GM19023 (cell line): ENCODE measurements around the gene CAPN13.
"Not testable (repeated sequence)": the region's sequence is repeated elsewhere in the genome, so short reads cannot be mapped to it uniquely, and the experiment has no call there.

Experiments
- ATAC-seq: cut with Tn5 transposase; IDR thresholded peaks from one replicate; pipeline ENCODE4 v1.9.1; 2021; ENCODE audit warnings: mild to moderate bottlenecking, moderate library complexity; ENCODE audit not compliant: unreplicated experiment

The CAPN13 gene

DNA sequence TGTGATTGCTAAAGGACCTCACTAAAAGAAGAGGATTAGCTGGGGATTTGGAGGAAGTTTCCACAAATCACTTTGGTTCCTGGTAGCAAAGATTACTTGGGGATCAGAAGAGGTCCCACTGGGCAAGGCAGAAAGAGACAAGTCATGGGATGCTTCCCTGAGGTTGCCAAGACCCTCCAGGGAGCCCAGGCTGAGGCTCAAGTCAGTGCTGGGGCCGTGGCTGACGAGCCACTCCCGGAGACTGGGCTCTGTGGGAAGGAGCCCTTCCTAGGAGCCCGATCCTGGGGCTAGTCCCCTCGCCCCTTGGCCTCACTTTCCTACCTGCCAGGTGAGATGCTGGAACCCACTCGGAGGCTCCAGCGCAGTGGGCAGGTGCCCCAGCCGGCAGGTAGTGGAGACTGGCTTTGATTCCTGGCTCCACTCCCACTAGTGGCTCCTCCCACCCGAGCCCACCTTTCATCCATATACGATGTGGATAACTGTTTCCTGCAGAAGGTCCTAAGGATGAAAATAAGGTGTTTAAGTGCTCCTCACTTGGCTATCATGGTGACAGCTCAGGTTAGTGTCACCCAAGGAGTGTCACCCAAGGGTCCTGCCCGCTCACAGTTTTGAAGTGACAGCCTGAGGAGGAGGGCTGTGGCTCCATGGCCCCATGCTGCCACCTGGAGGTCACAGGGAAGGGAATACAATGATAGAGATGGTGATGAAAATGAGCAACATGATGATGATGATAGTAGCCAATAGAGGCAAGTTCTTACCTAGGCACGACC, 100.5 kb downstream of the CAPN13 start:
- no peak for ATAC-seq

DNA sequence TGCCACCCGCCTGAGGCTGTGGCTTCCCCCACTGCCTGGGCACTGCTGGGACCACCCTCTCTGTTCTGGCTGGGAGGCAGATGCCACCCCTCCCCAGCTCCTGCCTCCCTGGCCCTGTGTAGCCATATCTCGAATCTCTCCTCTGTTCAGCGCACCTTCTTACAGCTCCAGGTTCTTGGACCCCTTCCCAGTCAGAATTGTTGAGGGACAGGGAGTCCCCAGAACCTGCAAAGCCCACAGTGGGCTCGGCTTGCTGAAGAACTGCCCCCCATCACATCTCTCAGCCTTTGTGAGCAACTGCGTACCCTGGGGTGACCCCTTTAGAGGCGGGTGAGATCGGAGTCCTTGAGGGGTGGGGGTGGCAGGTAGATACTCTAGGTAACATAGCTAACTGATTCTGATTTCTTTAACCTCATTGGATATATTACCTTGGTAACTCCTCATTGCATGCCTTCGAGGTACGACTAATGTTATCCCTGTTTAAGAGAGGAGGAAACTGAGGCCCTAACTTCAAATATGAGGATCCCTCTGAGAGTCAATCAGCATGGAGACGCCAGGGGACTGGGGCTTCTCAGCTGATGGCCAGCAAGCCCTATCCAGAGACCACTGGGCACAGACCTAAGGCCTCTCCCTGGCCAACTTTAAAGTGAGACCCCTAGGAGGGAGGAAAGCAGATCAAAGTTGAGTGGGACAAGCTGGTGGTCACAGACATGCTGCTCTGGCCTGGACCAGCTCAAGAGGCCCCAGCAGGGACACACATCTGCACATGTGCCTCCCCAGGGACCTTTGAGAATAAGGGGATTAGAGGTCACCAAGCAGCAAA, 101.3 kb downstream of the CAPN13 start:
- ATAC-seq, result no peak

GRCh38 chr2:30705056-30705455, 102.2 kb downstream of the CAPN13 start:
- ATAC-seq, result no peak

GRCh38 chr2:30704309-30705020, 102.8 kb downstream of the CAPN13 start:
- no peak for ATAC-seq

DNA sequence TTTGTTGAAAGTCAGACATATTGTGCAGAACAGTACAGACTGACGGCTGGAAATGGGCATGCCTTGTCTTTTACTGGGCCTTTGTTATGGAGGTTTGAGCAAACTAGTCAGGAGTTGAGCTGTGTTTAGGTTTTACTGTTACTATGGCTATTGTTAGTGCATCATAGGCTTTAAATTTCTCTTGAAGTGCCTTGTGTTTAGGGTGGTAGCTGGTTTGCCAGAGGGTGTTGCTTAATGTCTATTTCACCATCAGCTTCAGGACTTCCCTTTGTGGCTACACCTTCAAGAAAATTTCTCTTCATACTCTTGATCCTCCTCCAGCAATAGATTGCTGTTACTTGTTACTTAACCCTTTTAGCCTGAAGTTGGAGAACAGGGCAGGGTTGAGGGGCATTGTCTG, 104.6 kb downstream of the CAPN13 start:
- ATAC-seq, result no peak

- no peak for ATAC-seq
Measured at GRCh38 chr2:30701782-30702181, 105.5 kb downstream of the CAPN13 start.

- ATAC-seq, result not testable (repeated sequence)
Measured at GRCh38 chr2:30697242-30698103, 109.8 kb downstream of the CAPN13 start.

GRCh38 chr2:30695749-30696148, 111.5 kb downstream of the CAPN13 start:
- no peak for ATAC-seq

DNA sequence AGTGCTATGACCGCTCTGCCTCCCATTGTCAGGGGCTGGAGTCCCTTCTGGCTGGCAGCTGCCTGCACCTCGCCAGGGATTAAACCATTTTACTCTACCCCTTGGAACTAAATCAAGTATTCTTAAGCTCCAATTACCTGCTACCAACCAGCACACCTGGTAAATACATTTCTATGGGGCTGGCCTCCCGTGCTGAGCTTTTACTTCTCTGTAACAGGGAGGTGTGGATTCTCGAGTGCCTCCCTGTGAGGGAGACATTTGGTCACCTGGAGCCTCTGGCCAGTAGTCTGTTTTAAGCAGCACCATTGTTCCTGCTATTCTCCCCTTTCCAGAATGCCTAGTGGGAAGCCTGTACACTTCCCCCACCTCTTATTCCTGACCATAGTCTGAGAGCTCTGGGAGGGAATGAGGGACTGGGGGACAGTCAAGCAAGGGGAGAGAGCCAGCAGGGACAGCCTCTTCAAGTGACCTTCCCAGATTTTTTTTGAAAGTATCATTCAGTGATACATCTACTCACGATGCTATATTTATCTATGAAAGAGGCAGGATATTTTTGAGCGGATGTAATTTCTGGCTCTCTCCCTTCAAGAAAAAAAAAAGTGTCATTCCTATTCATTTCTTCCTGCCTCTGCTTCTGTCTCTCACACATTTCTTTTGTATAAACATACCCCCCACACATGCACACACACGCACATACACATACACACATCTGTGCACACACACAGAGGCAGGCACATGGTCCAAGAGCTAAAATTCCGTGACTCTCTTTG, 112.8 kb downstream of the CAPN13 start:
- ATAC-seq, result no peak

GRCh38 chr2:30693821-30694281, 113.4 kb downstream of the CAPN13 start:
- no peak for ATAC-seq

GRCh38 chr2:30692829-30693275, 114.4 kb downstream of the CAPN13 start:
- ATAC-seq, result no peak

DNA sequence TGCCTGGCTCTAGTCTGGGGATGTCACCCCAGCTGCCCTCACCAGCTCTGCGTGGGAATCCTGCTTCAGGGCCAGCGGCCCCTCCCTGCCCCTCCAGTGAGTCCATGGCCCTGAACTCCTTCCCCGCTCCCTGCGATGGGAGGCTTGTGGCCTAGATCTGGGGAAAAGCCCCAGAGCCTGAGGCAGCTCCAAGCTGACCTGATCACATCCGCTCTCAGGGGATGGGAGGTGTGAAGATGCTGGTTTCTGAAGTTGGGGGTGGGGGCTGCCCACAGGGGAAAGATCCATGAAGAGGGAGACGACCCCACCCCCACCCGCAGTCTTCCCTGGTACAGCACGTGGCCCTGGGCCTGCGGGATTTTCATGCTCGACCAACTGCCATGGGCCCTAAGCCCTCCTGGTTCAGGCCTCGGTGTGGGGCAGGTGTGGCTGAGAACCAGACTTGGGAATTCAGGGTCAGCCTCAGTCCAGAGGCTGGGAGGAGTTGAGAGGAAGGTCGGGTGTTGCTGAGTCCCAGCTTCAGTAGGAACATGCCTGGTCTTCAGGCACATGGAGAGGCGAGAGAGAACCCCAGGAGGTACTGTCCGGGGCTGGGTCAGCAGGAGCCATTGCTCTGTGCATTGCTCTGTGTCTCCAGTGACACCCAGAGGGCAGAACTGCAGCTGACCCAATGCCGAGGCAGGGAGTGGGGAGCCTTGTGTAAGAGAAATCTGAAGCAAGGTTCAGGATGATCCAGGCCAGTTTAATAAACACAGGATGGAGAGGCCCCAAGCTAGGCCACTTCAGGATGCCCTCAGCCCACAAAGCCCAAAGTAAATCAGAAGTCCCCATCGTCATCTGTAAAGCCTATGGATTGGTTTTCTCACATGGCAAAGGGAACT, 115.1 kb downstream of the CAPN13 start:
- ATAC-seq, result no peak

GRCh38 chr2:30691091-30691947, 115.9 kb downstream of the CAPN13 start:
- no peak for ATAC-seq

- ATAC-seq, result no peak
Measured at GRCh38 chr2:30690126-30690561, 117.1 kb downstream of the CAPN13 start.

DNA sequence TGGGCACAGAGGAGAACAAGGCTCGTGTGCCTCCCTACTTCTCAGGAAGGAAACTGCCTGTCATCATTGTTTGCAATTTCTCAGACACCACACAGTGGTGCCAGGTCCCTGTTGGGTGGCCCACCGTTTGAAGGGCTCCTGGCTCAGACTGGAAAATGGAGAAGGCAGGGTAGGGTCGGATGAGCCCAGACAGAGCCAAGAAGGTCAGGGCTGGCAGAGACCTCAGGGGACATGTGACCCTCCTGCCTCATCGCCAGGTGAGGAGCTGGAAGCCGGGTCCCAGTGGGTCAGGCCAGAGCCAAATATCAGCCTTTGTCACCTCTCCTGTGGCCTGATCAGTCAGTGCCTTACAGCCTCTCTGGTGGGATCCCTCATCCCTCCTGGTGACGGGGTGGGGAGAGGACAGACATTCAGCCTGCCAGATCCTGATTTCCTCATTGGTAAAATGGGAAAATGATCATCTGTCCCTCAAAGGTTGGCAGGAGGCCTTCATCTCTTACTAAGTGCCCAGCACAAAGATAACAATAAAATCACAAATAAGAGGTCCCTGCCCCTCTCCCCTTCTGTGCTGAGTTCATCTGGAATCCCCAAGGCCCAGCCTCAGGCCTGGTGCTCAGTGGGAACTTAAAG, 117.6 kb downstream of the CAPN13 start:
- ATAC-seq, result no peak

DNA sequence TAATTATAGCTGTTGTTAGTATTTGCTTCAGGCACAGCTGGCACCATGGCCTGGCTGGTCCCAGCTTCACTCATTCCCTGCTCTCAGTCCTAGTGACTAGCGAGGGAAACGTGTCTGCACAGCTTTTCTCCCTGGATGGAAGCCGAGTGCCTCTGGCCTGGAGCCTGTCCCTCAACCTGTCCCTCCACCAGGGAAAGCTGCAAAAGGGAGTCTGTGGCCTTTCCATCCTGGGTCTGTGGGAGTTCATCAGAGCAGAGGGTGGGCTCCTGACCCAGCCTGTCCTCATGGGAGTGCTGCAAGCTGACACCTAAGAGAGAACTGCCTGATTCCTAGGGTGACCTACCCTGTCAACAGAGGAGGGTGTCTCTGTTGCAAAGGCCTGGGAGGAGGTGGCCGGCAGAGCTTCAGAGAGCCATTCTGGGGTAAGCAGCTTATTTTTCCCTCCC, 118.3 kb downstream of the CAPN13 start:
- ATAC-seq, result no peak

GRCh38 chr2:30686669-30687068, 120.6 kb downstream of the CAPN13 start:
- no peak for ATAC-seq
